Uterus (tissue), 4 donors: ENCODE results near the gene HGS. TPM values are rescaled to one million over a fixed set of nuclear protein-coding genes. Genes with fewer than 3 reads are reported as not detected.

ENCODE experiments used
- DNase-seq, 2 donors: peaks; one replicate each; pipeline ENCODE4 v3.0.0-alpha.2; 2019 to 2020
- H3K27ac ChIP-seq, 2 donors: fragments of 200-600 bp; sonication (generic); 1 replicate in 1 of 2; 2 replicates in 1 of 2; pipeline ENCODE4 v1.5.1; 2016 to 2018
- H3K27me3 ChIP-seq, 2 donors: fragments of 200-600 bp; sonication (generic); one replicate each; pipeline ENCODE4 v1.5.1; 2018 to 2019; ENCODE audit warnings: control low read depth in 1 of 2
- H3K36me3 ChIP-seq, 2 donors: fragments of 200-600 bp; sonication (generic); one replicate each; pipeline ENCODE4 v1.5.1; 2019; ENCODE audit warnings: control low read depth in 1 of 2
- H3K4me1 ChIP-seq, 2 donors: fragments of 200-600 bp; sonication (generic); one replicate each; pipeline ENCODE4 v1.5.1; 2018 to 2019; ENCODE audit warnings: control low read depth in 1 of 2
- H3K4me3 ChIP-seq, 2 donors: fragments of 200-600 bp; sonication (generic); 1 replicate in 1 of 2; 2 replicates in 1 of 2; pipeline ENCODE4 v1.5.1; 2018 to 2019; ENCODE audit warnings: mild to moderate bottlenecking in 1 of 2
- H3K9me3 ChIP-seq, 2 donors: fragments of 200-600 bp; sonication (generic); one replicate each; pipeline ENCODE4 v1.5.1; 2019; ENCODE audit warnings: control low read depth in 1 of 2
- POLR2A ChIP-seq, 2 donors: fragments of 450-650 bp; IDR thresholded peaks; one replicate each; pipeline ENCODE4 v1.6.1; 2016; ENCODE audit warnings: antibody characterized with exemption in 2 of 2, mild to moderate bottlenecking in 1 of 2, moderate library complexity in 1 of 2
- intact Hi-C: fragments of 100-400 bp; cut with DNase I; formaldehyde crosslinking; loops from one replicate; pipeline ENCODE4 v1.15.1; 2023; ENCODE audit warnings: low total_unique reads
- total RNA-seq, 4 donors: library from RNA; depleted of rRNA in 3 of 4; stranded (reverse); fragments of >200 nt in 3 of 4; gene quantifications; one replicate each; pipeline versions ENCODE4 v1.1.0 to v1.2.4, GENCODE V29; 2014 to 2023
- TF ChIP-seq, protein P1 (sequence below), 4 experiments: fragments of 200-600 bp in 2 of 4; fragments of 450-650 bp in 2 of 4; sonication (generic) in 2 of 4; IDR thresholded peaks; one replicate each; pipeline ENCODE4 v1.5.1; 2016 to 2019; ENCODE audit warnings: antibody characterized with exemption in 4 of 4, mild to moderate bottlenecking in 2 of 4, moderate library complexity in 1 of 4
- donor health status: DM: yes; HTN: yes; CAD: no.

Gene HGS
- total RNA-seq, 4 donors from 2014 or later: 21.0 to 121 (median 72.5) TPM

DNA sequence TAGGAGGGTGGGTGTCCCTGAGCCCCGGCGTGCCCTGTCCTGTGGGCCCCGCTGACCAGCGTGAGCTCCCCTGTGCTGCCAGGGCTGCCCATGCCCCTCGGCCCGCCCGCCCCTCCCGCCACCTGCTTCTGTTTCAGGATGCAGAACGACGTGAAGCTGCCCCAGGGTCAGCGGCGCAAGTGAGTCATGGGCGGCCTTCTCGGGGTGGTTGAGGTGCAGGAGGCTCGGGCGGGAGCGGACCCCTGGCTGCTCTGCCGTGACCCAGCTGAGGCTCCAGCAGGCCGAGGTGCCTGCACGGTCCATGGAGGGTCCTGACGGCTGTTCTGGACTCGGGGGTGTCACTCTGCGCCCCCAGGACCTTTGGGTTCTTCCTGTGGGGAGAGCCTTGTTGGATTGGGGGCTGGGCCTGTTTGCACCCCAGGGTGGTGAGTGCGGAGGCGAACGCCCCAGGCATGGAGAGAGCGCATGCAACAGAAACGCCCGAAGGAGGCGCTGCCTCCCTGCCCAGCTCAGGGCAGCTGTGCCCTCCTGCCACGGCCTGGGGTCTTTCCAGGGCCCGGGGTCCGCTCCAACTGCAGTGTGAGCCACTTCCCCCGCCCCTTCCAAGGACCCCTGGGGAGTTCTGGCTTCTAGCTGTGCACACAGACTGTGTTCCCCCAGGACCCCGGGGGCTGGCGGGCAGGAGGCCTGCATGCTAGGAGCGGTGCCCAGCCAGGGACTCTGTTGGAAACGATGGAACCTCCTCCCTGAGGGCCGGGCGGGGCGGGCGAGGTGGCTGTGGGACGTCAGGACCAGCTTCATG, 32.3 kb downstream of the HGS start:
- DNase-seq: no peak
- Histone ChIP-seq H3K27me3 (no peaks in the 10 kb centered on the region), H3K4me1 (peaks cover 0 to 9% of the 10 kb centered on the region in 2 donors), H3K27ac (no peak overlapping the region), H3K36me3 (no peaks in the 10 kb centered on the region), H3K4me3 (no peak overlapping the region), H3K9me3 (no peaks in the 10 kb centered on the region)
- intact Hi-C loops: no loop called here
- no peak for TF ChIP-seq POLR2A (IDR thresholded peaks at IDR 0.05)
- TF ChIP-seq, protein P1, sequence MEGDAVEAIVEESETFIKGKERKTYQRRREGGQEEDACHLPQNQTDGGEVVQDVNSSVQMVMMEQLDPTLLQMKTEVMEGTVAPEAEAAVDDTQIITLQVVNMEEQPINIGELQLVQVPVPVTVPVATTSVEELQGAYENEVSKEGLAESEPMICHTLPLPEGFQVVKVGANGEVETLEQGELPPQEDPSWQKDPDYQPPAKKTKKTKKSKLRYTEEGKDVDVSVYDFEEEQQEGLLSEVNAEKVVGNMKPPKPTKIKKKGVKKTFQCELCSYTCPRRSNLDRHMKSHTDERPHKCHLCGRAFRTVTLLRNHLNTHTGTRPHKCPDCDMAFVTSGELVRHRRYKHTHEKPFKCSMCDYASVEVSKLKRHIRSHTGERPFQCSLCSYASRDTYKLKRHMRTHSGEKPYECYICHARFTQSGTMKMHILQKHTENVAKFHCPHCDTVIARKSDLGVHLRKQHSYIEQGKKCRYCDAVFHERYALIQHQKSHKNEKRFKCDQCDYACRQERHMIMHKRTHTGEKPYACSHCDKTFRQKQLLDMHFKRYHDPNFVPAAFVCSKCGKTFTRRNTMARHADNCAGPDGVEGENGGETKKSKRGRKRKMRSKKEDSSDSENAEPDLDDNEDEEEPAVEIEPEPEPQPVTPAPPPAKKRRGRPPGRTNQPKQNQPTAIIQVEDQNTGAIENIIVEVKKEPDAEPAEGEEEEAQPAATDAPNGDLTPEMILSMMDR (IDR thresholded peaks at IDR 0.05): no peak

DNA sequence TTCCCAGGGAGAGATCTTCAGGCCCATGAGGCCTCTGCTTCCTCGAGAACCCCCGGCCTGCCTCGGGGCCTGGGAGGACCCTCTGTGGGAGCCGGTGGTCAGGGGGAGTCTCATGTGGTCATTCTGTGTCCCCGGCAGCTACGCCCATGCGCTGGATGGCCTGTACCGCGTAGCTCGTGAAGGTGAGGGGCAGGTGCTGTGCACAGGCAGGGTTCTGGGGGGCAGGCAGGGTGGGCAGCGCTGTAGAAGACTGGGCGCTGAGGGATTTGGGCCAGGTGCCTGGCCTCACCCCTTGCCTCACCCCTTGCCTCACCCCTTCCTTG, 32.8 kb downstream of the HGS start:
- no peaks in the 10 kb centered on the region for H3K9me3 ChIP-seq
- peaks cover 0 to 6% of the 10 kb centered on the region in 2 donors for H3K4me1 ChIP-seq
- no peaks in the 10 kb centered on the region for H3K27me3 ChIP-seq
- intact Hi-C loops: no loop called here
- DNase-seq: no peak
- TF ChIP-seq, protein P1 (IDR thresholded peaks at IDR 0.05): no peak
- TF ChIP-seq POLR2A (IDR thresholded peaks at IDR 0.05): no peak
- H3K27ac ChIP-seq: no peak overlapping the region
- H3K4me3 ChIP-seq: no peak overlapping the region
- H3K36me3 ChIP-seq: no peaks in the 10 kb centered on the region

GRCh38 chr17:81717049-81717765, 33.4 kb downstream of the HGS start:
- no peak for DNase-seq
- intact Hi-C loops: no loop called here
- H3K36me3 ChIP-seq: no peaks in the 10 kb centered on the region
- no peak overlapping the region for H3K27ac ChIP-seq
- no peaks in the 10 kb centered on the region for H3K27me3 ChIP-seq
- no peaks in the 10 kb centered on the region for H3K9me3 ChIP-seq
- no peak overlapping the region for H3K4me3 ChIP-seq
- peaks cover 0 to 6% of the 10 kb centered on the region in 2 donors for H3K4me1 ChIP-seq
- no peak for TF ChIP-seq POLR2A (IDR thresholded peaks at IDR 0.05)
- TF ChIP-seq, protein P1 (IDR thresholded peaks at IDR 0.05): no peak

DNA sequence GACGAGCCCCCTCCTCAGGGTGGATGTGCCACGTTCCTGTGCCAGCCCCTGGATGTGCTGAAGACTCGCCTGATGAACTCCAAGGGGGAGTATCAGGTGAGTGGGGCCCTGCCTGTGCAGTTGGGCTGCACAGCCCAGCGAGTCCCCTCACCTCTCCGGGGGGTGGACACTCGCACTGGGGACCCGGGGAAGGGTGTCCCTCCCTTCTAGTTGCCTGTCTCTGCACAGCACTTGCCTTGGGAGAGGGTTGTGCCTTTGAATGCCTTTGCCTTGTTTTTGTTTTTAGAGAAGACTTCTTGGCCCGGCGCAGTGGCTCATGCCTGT, 33.9 kb downstream of the HGS start:
- Histone ChIP-seq H3K4me1 (peaks cover 0 to 2% of the 10 kb centered on the region in 2 donors), H3K36me3 (no peaks in the 10 kb centered on the region), H3K4me3 (no peak overlapping the region), H3K9me3 (no peaks in the 10 kb centered on the region), H3K27me3 (no peaks in the 10 kb centered on the region), H3K27ac (no peak overlapping the region)
- no peak for DNase-seq
- TF ChIP-seq, protein P1 (IDR thresholded peaks at IDR 0.05): no peak
- no peak for TF ChIP-seq POLR2A (IDR thresholded peaks at IDR 0.05)
- intact Hi-C loops: no loop called here
